HG02852 (cell line): Measurements from ENCODE around the gene ADRB2.
A peak's percentile ranks its signal among the peaks of the same experiment; 100 is the strongest.

Source experiments
- ATAC-seq: cut with Tn5 transposase; IDR thresholded peaks from one replicate; pipeline ENCODE4 v1.9.1; 2021; ENCODE audit warnings: mild to moderate bottlenecking, moderate library complexity; ENCODE audit not compliant: unreplicated experiment

Gene ADRB2

GRCh38 chr5:148830211-148830610 is 3.8 kb downstream of the ADRB2 start:
- no peak for ATAC-seq

- peak; percentile 88 for ATAC-seq
Observed at GRCh38 chr5:148831590-148832565, 5.5 kb downstream of the ADRB2 start.

- no peak for ATAC-seq
Observed at GRCh38 chr5:148833122-148833521, 6.7 kb downstream of the ADRB2 start.

- no peak for ATAC-seq
Observed at GRCh38 chr5:148833925-148834324, 7.5 kb downstream of the ADRB2 start.

- ATAC-seq, result peak; percentile 52
Observed at GRCh38 chr5:148834689-148835088, 8.3 kb downstream of the ADRB2 start.

GRCh38 chr5:148836272-148837250 is 10.2 kb downstream of the ADRB2 start:
- no peak for ATAC-seq

- ATAC-seq, result no peak
Observed at GRCh38 chr5:148837383-148837782, 11.0 kb downstream of the ADRB2 start.

- no peak for ATAC-seq
Observed at GRCh38 chr5:148838357-148838756, 11.9 kb downstream of the ADRB2 start.

GRCh38 chr5:148839960-148840359 is 13.5 kb downstream of the ADRB2 start:
- no peak for ATAC-seq

- no peak for ATAC-seq
Observed at GRCh38 chr5:148840531-148840930, 14.1 kb downstream of the ADRB2 start.

GRCh38 chr5:148841519-148841918 is 15.1 kb downstream of the ADRB2 start:
- no peak for ATAC-seq

GRCh38 chr5:148842161-148842560 is 15.8 kb downstream of the ADRB2 start:
- no peak for ATAC-seq

GRCh38 chr5:148843510-148844318 is 17.3 kb downstream of the ADRB2 start:
- no peak for ATAC-seq

- no peak for ATAC-seq
Observed at GRCh38 chr5:148844433-148845280, 18.2 kb downstream of the ADRB2 start.

- no peak for ATAC-seq
Observed at GRCh38 chr5:148846930-148847329, 20.5 kb downstream of the ADRB2 start.

GRCh38 chr5:148847456-148847855 is 21.0 kb downstream of the ADRB2 start:
- no peak for ATAC-seq

- no peak for ATAC-seq
Observed at GRCh38 chr5:148848393-148849031, 22.1 kb downstream of the ADRB2 start.

GRCh38 chr5:148849461-148849860 is 23.1 kb downstream of the ADRB2 start:
- no peak for ATAC-seq

- ATAC-seq, result no peak
Observed at GRCh38 chr5:148850836-148851235, 24.4 kb downstream of the ADRB2 start.
